GM19324 (cell line): ENCODE results near the gene ZNF273.
A peak's percentile ranks its signal among the peaks of the same experiment; 100 is the strongest.
"Not testable (repeated sequence)": the region's sequence is repeated elsewhere in the genome, so short reads cannot be mapped to it uniquely, and the experiment has no call there.

Experiments
- ATAC-seq: cut with Tn5 transposase; IDR thresholded peaks from one replicate; pipeline ENCODE4 v1.9.1; 2021; ENCODE audit warnings: mild to moderate bottlenecking, moderate library complexity; ENCODE audit not compliant: unreplicated experiment, low FRiP score

ZNF273 gene

GRCh38 chr7:64902806-64903721 lies at the start of gene ZNF273:
ZNF273 (plus strand) TSS chr7:64903273; CDS start chr7:64903318, 45 bp downstream.
- ATAC-seq: peak; percentile 100

DNA sequence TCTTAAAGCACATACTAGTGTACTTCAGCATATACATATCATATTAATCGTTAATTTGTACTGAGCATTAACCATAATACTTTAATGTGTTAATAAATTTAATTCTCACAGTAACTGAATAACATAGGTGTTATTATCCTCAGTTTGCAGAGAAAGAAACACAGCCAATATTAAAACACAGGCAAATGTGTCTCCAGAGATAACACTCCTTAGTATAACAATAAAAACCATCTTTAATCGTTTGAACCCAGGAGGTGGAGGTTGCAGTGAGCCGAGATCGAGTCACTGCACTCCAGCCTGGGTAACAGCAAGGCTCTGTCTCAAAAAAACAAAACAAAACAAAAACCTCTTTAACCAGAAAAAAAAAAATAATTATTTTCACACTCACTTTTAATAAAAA lies 49.4 kb upstream of the ZNF273 start:
- ATAC-seq: no peak

DNA sequence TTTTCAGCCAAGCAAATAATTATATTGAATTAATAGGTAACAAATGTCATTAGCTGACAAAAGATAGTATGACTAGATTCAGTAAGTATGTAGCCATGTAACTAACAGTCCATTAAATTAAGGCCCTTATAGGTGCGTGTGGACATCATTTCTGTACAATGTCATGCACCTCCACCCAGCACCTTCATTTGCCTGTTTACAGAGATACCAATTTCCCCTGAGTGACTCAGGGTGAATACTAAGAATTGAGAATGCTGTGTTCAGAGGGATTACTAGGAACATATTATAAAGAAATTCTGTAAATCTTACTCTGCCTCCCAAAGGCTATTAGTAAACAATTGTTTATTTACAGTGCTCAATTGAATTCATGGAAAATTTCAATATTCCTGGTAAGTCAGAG lies 48.1 kb upstream of the ZNF273 start:
- ATAC-seq: no peak

DNA sequence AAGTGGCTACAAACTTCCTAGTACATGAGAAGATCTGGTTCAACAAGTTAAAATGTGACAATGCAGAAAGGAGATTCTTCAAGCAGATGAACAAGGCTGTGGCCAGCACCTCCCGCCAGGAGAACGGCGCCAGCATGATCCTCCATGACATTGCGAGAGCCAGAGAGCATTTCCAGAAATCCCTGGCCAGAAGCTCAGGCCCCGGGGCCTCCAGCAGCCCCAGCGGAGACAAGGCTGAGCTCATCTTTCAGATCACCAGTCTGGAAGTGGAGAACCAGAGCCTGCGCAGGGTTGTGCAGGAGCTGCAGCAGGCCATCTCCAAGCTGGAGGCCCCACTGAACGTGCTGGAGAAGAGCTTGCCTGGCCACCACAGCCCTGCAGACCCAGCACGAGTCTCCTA lies 40.1 kb upstream of the ZNF273 start:
- ATAC-seq: no peak

GRCh38 chr7:64863530-64863929 lies 39.5 kb upstream of the ZNF273 start:
- ATAC-seq: not testable (repeated sequence)

DNA sequence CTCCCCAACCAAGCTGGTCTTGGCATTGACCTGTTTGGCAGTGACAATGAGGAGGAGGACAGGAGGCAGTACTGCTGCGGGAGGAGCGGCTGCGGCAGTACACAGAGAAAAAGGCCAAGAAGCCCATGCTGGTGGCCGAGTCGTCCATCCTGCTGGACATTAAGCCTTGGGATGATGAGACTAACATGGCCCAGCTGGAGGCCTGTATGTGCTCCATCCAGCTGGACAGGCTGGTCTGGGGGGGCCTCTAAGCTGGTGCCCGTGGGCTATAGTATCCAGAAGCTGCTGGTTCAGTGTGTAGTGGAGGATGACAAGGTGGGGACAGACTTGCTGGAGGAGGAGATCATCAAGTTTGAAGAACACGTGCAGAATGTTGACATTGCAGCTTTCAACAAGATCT lies 39.1 kb upstream of the ZNF273 start:
- ATAC-seq: no peak

DNA sequence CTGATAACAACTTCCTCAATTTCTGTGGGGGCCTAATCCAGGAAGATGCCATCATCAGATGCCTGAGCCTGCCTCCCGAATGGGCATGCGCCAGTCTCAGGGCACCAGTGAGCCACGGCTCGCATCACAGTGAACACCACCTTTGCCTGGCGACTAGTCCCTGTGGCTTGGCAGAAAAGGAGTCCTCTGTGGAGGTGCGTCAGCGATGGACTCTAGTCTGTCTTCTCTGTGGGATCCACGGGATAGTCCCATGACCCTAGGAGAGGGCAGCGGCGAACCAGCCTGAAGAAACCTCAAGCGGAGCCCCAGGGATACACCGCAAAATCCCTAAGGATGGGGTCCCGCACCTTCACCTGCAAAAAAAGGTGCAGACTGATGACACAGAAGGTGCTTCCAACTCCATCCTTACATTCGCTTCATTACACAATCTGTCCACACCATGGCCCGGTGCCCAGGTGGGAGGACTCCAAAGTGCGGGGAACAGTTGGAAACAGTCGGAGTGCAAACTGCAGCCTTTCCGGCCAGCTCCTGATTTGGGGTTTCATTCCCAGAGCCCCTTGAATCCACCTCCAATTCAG lies 35.1 kb upstream of the ZNF273 start:
- ATAC-seq: no peak

GRCh38 chr7:64868499-64868898 lies 34.6 kb upstream of the ZNF273 start:
- ATAC-seq: no peak

DNA sequence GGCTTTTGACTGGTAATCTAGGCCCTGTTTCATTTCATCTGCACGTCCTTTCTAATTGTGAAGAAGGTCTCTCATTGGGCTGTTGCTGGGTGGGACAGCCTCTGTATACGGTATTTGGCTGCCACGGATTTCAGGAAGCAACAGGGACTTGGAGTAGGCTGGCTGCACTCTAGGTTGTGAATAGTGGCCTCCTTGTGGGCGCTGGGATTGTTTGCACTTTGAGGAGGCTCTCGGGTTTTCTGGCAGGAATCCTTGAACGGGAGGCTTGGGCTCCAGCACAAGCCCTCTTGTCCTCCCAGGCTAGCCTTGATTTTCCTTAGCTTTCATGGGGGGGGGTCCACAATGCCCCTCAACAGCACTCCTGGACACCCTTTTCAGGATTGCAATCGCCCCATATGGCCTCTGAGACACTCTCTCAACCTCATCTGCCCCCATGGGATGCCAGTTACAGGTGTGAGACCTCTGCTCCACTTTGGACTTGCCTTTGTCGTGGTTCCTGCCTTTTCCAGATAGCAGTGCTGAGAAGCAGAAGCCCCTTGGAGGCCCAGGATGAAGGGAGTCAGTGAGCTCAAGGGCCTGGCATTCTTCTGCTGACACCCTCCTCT lies 33.9 kb upstream of the ZNF273 start:
- no peak for ATAC-seq

DNA sequence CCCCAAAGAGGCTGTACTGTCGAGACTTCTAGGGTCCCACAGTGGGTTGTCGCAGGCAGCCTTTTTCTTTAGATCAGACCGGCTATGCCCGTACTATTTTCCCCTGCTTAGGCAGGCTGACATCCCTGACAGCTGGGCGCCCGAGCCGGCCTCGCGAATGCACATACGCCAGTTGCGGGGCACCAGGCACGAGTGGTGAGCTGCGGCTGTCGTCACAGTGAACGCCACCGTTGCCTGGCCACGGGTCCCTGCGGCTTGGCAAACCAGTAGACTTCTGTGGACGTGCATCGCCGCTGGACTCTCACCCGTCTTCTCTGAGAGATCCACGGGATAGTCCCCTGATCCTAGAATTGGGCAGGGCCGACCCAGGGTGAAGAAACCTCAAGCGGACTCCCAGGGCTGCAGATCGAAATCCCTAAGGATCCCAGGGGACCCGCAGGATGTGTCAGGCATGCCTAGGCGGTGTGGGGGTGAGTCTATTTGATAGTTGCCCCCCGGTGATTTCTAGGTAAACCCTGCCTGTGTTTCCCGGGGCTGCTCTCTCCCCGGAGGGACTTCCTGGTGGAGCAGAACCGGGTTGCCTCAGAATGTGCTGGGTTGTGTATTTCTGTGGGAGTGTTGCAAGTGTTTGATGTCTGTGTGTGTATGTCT lies 33.0 kb upstream of the ZNF273 start:
- ATAC-seq: no peak

DNA sequence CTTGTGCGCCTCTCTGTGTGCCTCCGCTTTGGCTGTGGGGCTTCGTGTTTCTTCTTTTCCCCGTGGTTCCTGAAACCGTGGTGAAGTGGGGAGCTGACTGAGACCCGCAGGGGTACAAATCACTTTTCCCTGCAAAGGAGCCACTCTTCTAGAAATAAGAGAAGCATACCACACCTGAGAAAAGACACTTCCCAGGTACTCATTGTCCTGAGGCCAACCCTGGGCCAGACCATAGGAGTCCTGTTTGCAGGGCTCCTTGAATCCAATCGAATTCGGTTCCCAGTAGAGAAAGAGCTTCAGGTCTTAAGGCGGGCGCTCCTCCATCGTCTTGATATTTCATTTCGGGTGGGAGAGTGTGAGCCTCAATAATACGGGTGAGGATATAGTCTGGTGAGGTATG lies 32.4 kb upstream of the ZNF273 start:
- ATAC-seq: no peak

DNA sequence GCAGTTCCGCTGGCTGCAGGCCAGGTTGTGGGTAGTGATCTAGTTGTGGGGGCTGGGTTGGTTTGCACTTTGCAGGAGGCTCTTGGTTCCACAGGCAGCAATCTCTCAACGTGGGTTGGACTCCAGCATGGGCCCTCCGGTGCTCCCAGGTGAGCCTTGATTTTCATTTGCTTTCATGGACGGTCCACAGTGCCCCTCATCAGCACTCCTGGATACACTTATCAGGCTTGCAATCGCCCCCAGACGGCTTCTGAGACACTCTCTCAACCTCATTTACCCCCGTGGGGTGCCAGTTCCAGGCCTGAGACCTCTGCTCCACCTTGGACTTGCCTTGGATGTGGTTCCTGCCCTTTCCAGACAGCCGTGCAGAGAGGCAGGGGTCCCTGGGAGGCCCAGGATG lies 31.3 kb upstream of the ZNF273 start:
- no peak for ATAC-seq

- no peak for ATAC-seq
These were observed 30.5 kb upstream of the ZNF273 start for GRCh38 chr7:64872351-64873154.

DNA sequence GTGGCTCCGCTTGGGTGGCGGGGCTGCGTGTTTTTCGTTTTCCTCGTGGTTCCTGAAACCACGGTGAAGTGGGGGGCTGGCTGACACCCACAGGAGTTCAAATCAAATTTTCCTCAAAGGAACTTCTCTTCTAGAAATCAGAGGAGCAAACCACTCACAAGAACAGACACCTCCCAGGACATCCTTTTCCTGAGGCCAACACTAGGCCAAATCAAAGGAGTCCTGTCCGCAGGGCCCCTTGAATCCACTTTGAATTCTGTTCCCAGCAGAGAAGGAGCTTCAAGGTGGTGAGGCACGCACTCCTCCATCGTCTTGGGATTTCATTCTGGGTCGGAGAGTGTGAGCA lies 29.9 kb upstream of the ZNF273 start:
- no peak for ATAC-seq

DNA sequence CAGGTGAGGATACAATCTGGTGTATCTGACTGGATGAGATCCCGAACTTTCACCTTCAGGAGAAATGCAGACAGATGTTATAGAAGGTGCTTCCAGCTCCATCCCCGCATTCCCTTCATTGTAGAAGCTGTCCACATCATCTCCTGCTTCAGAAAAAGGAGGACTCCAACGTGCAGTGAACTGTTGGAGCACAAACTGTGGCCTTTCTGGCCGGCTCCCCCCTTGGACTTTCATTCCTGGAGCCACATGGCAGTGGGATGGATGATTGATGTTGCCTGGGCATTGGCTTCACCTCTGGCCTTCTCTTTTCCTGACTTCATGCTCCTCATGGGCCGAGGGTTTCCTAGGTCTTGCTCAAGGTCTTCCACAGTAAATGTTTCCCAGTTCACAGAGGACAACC lies 29.6 kb upstream of the ZNF273 start:
- ATAC-seq: no peak

- ATAC-seq: no peak
These were observed 29.0 kb upstream of the ZNF273 start for GRCh38 chr7:64874114-64874513.

DNA sequence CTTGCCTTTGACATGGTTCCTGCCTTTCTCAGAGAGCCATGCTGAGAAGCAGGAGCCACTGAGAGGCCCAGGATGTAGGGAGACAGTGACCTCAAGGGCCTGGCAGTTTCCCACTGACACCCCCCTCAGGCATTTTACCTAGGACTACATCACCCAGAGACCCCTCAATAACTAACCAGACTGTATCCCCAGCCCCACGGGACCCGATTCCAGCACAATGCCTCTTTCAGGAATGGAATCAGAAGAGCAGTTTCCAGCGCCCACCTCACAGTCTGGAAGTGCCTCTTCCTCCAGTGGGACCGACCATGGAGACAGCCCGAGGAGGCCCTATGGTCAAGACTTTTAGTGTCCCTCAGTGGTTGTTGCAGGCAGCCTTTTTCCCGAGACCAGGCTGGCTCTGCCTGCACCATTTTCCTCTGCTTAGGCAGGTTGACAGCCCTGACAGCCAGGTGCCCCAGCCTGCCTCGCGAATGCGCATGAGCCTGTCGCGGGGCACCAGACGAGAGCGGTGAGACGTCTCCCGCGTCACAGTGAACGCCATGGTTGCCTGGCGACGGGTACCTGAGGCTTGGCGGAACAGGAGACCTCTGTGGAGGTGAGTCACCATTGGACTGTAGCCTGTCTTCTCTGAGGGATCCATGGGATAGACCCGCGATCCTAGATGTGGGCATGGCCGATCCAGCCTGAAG lies 28.4 kb upstream of the ZNF273 start:
- ATAC-seq: no peak

DNA sequence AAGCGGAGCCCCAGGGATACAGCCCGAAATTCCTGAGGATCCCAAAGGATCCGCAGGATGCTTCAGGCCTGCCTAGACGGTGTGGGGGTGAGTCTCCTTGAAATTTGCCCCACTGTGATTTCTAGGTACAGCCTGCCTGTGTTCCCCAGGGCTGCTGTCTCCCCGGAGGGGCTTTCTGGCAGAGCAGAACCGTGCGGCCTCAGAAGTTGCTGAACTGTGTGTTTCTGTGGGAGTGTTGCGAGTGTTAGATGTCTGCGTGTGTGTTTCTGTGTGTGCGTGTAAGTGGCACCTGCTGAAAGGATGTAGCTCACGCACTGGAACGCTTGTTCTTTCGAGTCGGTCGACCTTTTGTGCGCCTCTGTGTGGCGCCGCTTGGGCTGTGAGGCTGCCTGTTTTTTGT lies 27.8 kb upstream of the ZNF273 start:
- no peak for ATAC-seq

GRCh38 chr7:64875658-64876406 lies 27.2 kb upstream of the ZNF273 start:
- no peak for ATAC-seq
